ENCODE results near the gene GMPR2.
A peak's percentile ranks its signal among the peaks of the same experiment; 100 is the strongest.
"Not testable (repeated sequence)": the region's sequence is repeated elsewhere in the genome, so short reads cannot be mapped to it uniquely, and the experiment has no call there.

Gene GMPR2

DNA sequence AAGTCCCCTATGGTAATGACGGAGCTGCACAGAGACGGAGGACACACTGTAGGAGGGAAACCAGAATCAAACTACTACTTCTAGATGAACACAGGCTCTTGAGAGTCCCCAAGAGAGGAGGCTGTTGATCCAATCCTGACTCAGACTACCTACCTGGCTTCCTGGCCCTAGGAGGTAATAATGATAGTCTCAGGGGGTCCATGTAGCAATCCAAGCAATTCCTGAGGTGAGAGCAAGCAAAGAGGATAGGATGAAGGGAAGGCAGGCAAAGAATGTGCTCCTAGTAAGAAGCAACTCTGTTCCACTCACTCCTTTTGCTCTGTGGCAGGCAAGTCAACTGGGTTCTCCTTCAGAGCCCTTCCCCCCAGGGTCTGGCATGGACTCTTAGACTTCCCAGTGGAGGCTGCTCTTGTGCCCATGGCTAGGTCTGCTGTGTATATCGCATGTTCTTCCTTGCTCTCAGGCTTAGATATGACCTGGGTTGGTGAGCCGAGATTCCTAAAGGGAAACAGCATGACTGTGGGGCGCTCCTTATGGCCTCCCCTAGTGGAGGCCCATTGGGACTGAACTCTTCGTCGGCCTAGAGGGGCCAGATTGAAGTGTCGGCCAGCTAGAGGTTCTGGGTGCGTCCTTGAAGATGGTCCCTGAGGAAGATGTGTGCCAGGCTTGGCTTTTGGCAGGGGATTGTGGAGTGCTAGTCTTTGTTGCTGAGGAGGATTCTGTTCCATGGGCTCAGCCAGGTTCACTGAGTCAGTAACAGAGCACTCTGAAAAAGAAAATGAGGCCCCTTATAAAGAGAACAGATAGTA is 7.6 kb downstream of the GMPR2 start:
- Histone ChIP-seq H3K4ac (ENCODE audit: low read length) (no peak overlapping the region), H2BK12ac (ENCODE audit: low read length) (no peak overlapping the region), H3K14ac (ENCODE audit: low read length) (no peak overlapping the region), H3K4me2 (ENCODE audit: insufficient read depth, low read length, poor library complexity, severe bottlenecking) (no peak overlapping the region), H3K36me3 (replicated peaks in 1 of 2; ENCODE audit: control insufficient read depth in 2 of 2, insufficient read depth in 2 of 2, low read length in 2 of 2) (peaks cover 40 to 59% of the 10 kb centered on the region in 2 donors), H2BK120ac (ENCODE audit: low read depth, low read length) (no peak overlapping the region), H2BK5ac (ENCODE audit: low read length) (no peak overlapping the region), H3K27me3 (ENCODE audit: control insufficient read depth in 3 of 3, insufficient read depth in 3 of 3, low read depth in 1 of 3, low read length in 3 of 3) (no peaks in the 10 kb centered on the region), H4K91ac (ENCODE audit: low read depth, low read length, poor library complexity) (no peak overlapping the region), H2AFZ (ENCODE audit: low read length) (no peak overlapping the region), H3K4me3 (ENCODE audit: low read length in 2 of 2) (no peak overlapping the region), H2BK15ac (ENCODE audit: low read length) (no peak overlapping the region), H3K9me3 (replicated peaks in 1 of 2; ENCODE audit: control insufficient read depth in 2 of 2, insufficient read depth in 1 of 2, low read depth in 1 of 2, low read length in 2 of 2) (no peaks in the 10 kb centered on the region), H4K8ac (ENCODE audit: low read depth, low read length) (no peak overlapping the region), H3K23ac (ENCODE audit: low read depth, low read length, poor library complexity) (no peak overlapping the region), H3K4me1 (ENCODE audit: control insufficient read depth in 2 of 2, insufficient read depth in 1 of 2, low read depth in 1 of 2, low read length in 2 of 2) (no peaks in the 10 kb centered on the region), H3K27ac (replicated peaks; ENCODE audit: low read length) (no peak overlapping the region), H3K79me1 (ENCODE audit: low read depth, low read length) (peaks cover 4% of the 10 kb centered on the region), H2AK5ac (ENCODE audit: low read depth, low read length) (no peak overlapping the region), H3K9ac (ENCODE audit: low read depth, low read length, poor library complexity) (no peak overlapping the region), H3K18ac (ENCODE audit: low read length) (no peak overlapping the region)
- no peak for DNase-seq (ENCODE audit: low spot score)
- WGBS, 2 donors (ENCODE audit: extremely low coverage in 2 of 2, insufficient read length in 2 of 2, insufficient replicate concordance in 1 of 2) = no CpG with 5 or more reads among the region's 9 CpGs

DNA sequence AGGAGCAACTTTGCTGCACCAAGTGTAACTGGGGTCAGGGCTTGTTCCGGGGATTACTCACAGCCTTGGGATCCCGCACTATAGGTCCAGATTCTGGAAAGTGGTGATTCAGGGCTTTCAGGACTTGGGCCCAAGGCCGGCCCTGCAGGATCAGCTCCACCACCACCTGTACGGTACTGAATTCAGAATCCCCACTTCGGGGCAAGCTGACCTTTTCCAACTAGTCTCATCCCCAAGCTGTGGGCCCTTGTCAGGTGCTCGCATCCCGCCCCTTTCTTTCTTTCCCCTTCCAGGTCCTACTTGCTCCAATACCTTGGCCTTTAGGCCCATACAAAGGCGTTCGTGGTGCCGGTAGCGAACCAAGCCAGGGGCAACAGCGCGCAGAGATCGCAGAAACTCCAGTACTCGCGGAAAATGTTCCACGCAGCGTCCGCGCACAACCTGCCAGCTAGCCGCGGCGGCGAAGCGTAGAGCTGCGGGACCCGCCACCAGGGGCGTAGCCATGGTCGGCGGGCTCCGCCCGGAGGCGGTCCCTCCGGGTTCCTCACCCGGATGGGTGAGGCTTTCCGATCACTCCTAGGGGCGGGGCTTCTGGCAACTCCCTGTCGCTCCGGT is 9.2 kb downstream of the GMPR2 start:
- Histone ChIP-seq H3K4me2 (ENCODE audit: insufficient read depth, low read length, poor library complexity, severe bottlenecking) (peak overlapping the region; percentile 99), H3K4me1 (ENCODE audit: control insufficient read depth in 2 of 2, insufficient read depth in 1 of 2, low read depth in 1 of 2, low read length in 2 of 2) (no peaks in the 10 kb centered on the region), H3K9ac (ENCODE audit: low read depth, low read length, poor library complexity) (peak overlapping the region; percentile 96), H4K91ac (ENCODE audit: low read depth, low read length, poor library complexity) (no peak overlapping the region), H4K8ac (ENCODE audit: low read depth, low read length) (no peak overlapping the region), H2BK120ac (ENCODE audit: low read depth, low read length) (no peak overlapping the region), H3K27ac (replicated peaks; ENCODE audit: low read length) (peak overlapping the region; percentile 97), H3K79me1 (ENCODE audit: low read depth, low read length) (peaks cover 4% of the 10 kb centered on the region), H3K27me3 (ENCODE audit: control insufficient read depth in 3 of 3, insufficient read depth in 3 of 3, low read depth in 1 of 3, low read length in 3 of 3) (no peaks in the 10 kb centered on the region), H3K9me3 (replicated peaks in 1 of 2; ENCODE audit: control insufficient read depth in 2 of 2, insufficient read depth in 1 of 2, low read depth in 1 of 2, low read length in 2 of 2) (no peaks in the 10 kb centered on the region), H3K14ac (ENCODE audit: low read length) (peak overlapping the region; percentile 25), H2BK5ac (ENCODE audit: low read length) (peak overlapping the region; percentile 16), H3K18ac (ENCODE audit: low read length) (peak overlapping the region; percentile 97), H2AK5ac (ENCODE audit: low read depth, low read length) (peak overlapping the region; percentile 60), H2AFZ (ENCODE audit: low read length) (peak overlapping the region; percentile 89), H3K4me3 (ENCODE audit: low read length in 2 of 2) (peak overlapping the region; percentile 81 to 87), H3K36me3 (replicated peaks in 1 of 2; ENCODE audit: control insufficient read depth in 2 of 2, insufficient read depth in 2 of 2, low read length in 2 of 2) (peaks cover 31 to 43% of the 10 kb centered on the region in 2 donors), H2BK12ac (ENCODE audit: low read length) (no peak overlapping the region), H2BK15ac (ENCODE audit: low read length) (peak overlapping the region; percentile 30), H3K4ac (ENCODE audit: low read length) (no peak overlapping the region), H3K23ac (ENCODE audit: low read depth, low read length, poor library complexity) (peak overlapping the region; percentile 68)
- no CpG with 5 or more reads among the region's 39 CpGs for WGBS, 2 donors (ENCODE audit: extremely low coverage in 2 of 2, insufficient read length in 2 of 2, insufficient replicate concordance in 1 of 2)
- no peak for DNase-seq (ENCODE audit: low spot score)

DNA sequence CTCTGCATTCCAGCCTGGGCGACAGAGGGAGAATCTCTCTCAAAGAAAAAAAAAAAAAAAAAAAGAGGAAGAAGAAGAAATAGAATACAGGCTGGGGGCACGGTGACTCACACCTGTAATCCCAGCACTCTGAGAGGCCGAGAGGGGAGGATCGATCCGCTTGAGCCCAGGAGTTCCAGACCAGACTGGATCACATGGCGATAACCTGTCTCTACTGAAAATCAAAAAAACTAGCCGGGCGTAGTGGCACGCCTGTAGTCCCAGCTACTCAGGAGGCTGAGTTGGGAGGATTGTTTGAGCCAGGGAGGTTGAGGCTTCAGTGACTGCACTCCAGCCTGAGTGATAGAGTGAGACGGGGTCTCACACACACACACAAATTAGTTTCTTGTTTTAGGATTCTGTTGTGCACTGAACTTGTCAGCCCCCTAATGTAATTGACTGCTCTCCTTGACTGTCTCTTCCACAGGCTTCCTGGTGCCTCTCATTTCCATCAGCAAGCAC is 10.7 kb downstream of the GMPR2 start:
- H4K8ac ChIP-seq (ENCODE audit: low read depth, low read length) = no peak overlapping the region
- H2BK120ac ChIP-seq (ENCODE audit: low read depth, low read length) = no peak overlapping the region
- H3K18ac ChIP-seq (ENCODE audit: low read length) = peak overlapping the region; percentile 46
- H3K27me3 ChIP-seq (ENCODE audit: control insufficient read depth in 3 of 3, insufficient read depth in 3 of 3, low read depth in 1 of 3, low read length in 3 of 3) = no peaks in the 10 kb centered on the region
- peak overlapping the region; percentile 97 for H3K27ac ChIP-seq (replicated peaks; ENCODE audit: low read length)
- no peak overlapping the region for H3K4ac ChIP-seq (ENCODE audit: low read length)
- H2BK5ac ChIP-seq (ENCODE audit: low read length) = peak overlapping the region; percentile 16
- peak overlapping the region; percentile 99 for H3K4me2 ChIP-seq (ENCODE audit: insufficient read depth, low read length, poor library complexity, severe bottlenecking)
- H3K79me1 ChIP-seq (ENCODE audit: low read depth, low read length) = peaks cover 4% of the 10 kb centered on the region
- H3K23ac ChIP-seq (ENCODE audit: low read depth, low read length, poor library complexity) = no peak overlapping the region
- H2AK5ac ChIP-seq (ENCODE audit: low read depth, low read length) = no peak overlapping the region
- no peak overlapping the region for H3K14ac ChIP-seq (ENCODE audit: low read length)
- H3K4me3 ChIP-seq (ENCODE audit: low read length in 2 of 2) = peak overlapping the region in 1 of 2 donors; percentile 81
- H2AFZ ChIP-seq (ENCODE audit: low read length) = peak overlapping the region; percentile 89
- H3K4me1 ChIP-seq (ENCODE audit: control insufficient read depth in 2 of 2, insufficient read depth in 1 of 2, low read depth in 1 of 2, low read length in 2 of 2) = no peaks in the 10 kb centered on the region
- H3K9ac ChIP-seq (ENCODE audit: low read depth, low read length, poor library complexity) = no peak overlapping the region
- H3K36me3 ChIP-seq (replicated peaks in 1 of 2; ENCODE audit: control insufficient read depth in 2 of 2, insufficient read depth in 2 of 2, low read length in 2 of 2) = peaks cover 23 to 29% of the 10 kb centered on the region in 2 donors
- H3K9me3 ChIP-seq (replicated peaks in 1 of 2; ENCODE audit: control insufficient read depth in 2 of 2, insufficient read depth in 1 of 2, low read depth in 1 of 2, low read length in 2 of 2) = no peaks in the 10 kb centered on the region
- DNase-seq (ENCODE audit: low spot score) = peak; percentile 23
- H4K91ac ChIP-seq (ENCODE audit: low read depth, low read length, poor library complexity) = no peak overlapping the region
- no CpG with 5 or more reads among the region's 10 CpGs for WGBS, 2 donors (ENCODE audit: extremely low coverage in 2 of 2, insufficient read length in 2 of 2, insufficient replicate concordance in 1 of 2)
- no peak overlapping the region for H2BK12ac ChIP-seq (ENCODE audit: low read length)
- no peak overlapping the region for H2BK15ac ChIP-seq (ENCODE audit: low read length)

DNA sequence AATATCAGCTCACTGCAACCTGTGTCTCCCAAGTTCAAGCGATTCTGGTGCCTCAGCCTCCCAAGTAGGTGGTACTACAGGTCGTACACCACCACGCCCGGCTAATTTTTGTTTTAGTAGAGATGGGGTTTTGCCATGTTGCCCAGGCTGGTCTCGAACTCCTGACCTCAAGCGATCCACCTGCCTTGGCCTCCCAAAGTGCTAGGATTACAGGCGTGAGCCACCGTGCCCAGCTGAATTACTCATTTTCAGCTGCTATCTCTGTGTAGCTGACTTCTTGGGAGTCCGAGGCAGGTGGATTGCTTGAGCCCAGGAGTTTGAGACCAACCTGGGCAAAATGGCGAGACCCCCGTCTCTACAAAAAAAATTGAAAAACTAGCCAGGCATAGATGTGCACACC is 12.6 kb downstream of the GMPR2 start:
- H2BK5ac ChIP-seq (ENCODE audit: low read length); H3K23ac ChIP-seq (ENCODE audit: low read depth, low read length, poor library complexity); H3K36me3 ChIP-seq (replicated peaks in 1 of 2; ENCODE audit: control insufficient read depth in 2 of 2, insufficient read depth in 2 of 2, low read length in 2 of 2); H4K91ac ChIP-seq (ENCODE audit: low read depth, low read length, poor library complexity); H3K4me3 ChIP-seq (ENCODE audit: low read length in 2 of 2); H3K27me3 ChIP-seq (ENCODE audit: control insufficient read depth in 3 of 3, insufficient read depth in 3 of 3, low read depth in 1 of 3, low read length in 3 of 3); H3K4ac ChIP-seq (ENCODE audit: low read length); H3K9ac ChIP-seq (ENCODE audit: low read depth, low read length, poor library complexity); H4K8ac ChIP-seq (ENCODE audit: low read depth, low read length); H3K4me1 ChIP-seq (ENCODE audit: control insufficient read depth in 2 of 2, insufficient read depth in 1 of 2, low read depth in 1 of 2, low read length in 2 of 2); H2BK120ac ChIP-seq (ENCODE audit: low read depth, low read length); H2BK15ac ChIP-seq (ENCODE audit: low read length); H2AFZ ChIP-seq (ENCODE audit: low read length); DNase-seq (ENCODE audit: low spot score); H2AK5ac ChIP-seq (ENCODE audit: low read depth, low read length); H3K9me3 ChIP-seq (replicated peaks in 1 of 2; ENCODE audit: control insufficient read depth in 2 of 2, insufficient read depth in 1 of 2, low read depth in 1 of 2, low read length in 2 of 2); H3K14ac ChIP-seq (ENCODE audit: low read length); H3K4me2 ChIP-seq (ENCODE audit: insufficient read depth, low read length, poor library complexity, severe bottlenecking); H2BK12ac ChIP-seq (ENCODE audit: low read length); H3K18ac ChIP-seq (ENCODE audit: low read length); H3K27ac ChIP-seq (replicated peaks; ENCODE audit: low read length); H3K79me1 ChIP-seq (ENCODE audit: low read depth, low read length): not testable (repeated sequence)
- no CpG with 5 or more reads among the region's 11 CpGs for WGBS, 2 donors (ENCODE audit: extremely low coverage in 2 of 2, insufficient read length in 2 of 2, insufficient replicate concordance in 1 of 2)
